Measurements from ENCODE around the gene UNG.

The UNG gene

GRCh38 chr12:109115758-109116610, 18.6 kb downstream of the UNG start, which contains the start of gene ACACB:
ACACB (plus strand) TSS chr12:109116587; CDS start chr12:109139406, 22,819 bp downstream.
- no peak within 1 kb of the TSS for H3K4me3 Mint-ChIP-seq
- H3K36me3 Mint-ChIP-seq (ENCODE audit: insufficient read depth): no peaks in the 10 kb centered on the region
- ATAC-seq (replicated peaks): no peak
- H3K4me1 Mint-ChIP-seq (ENCODE audit: low read depth in 2 of 2): peaks cover 3 to 4% of the 10 kb centered on the region in 2 donors
- H3K27ac Mint-ChIP-seq: no peak within 1 kb of the TSS
- H3K9me3 Mint-ChIP-seq: no peaks in the 10 kb centered on the region
- H3K27me3 Mint-ChIP-seq: no peaks in the 10 kb centered on the region
- no peak for DNase-seq

GRCh38 chr12:109116611-109116949, 19.2 kb downstream of the UNG start:
- Mint-ChIP-seq H3K4me1 (ENCODE audit: low read depth in 2 of 2) (peaks cover 2 to 3% of the 10 kb centered on the region in 2 donors), H3K27me3 (no peaks in the 10 kb centered on the region), H3K36me3 (ENCODE audit: insufficient read depth) (no peaks in the 10 kb centered on the region), H3K27ac (no peak overlapping the region), H3K4me3 (no peak overlapping the region), H3K9me3 (no peaks in the 10 kb centered on the region)
- DNase-seq: no peak
- no peak for ATAC-seq (replicated peaks)

GRCh38 chr12:109120095-109120494, 22.7 kb downstream of the UNG start:
- H3K27ac Mint-ChIP-seq: no peak overlapping the region
- no peak for ATAC-seq (replicated peaks)
- peaks cover 3% of the 10 kb centered on the region for H3K36me3 Mint-ChIP-seq (ENCODE audit: insufficient read depth)
- no peak for DNase-seq
- H3K27me3 Mint-ChIP-seq: no peaks in the 10 kb centered on the region
- peaks cover 0 to 3% of the 10 kb centered on the region in 2 donors for H3K4me1 Mint-ChIP-seq (ENCODE audit: low read depth in 2 of 2)
- H3K9me3 Mint-ChIP-seq: no peaks in the 10 kb centered on the region
- no peak overlapping the region for H3K4me3 Mint-ChIP-seq

GRCh38 chr12:109120557-109120956, 23.2 kb downstream of the UNG start:
- no peak overlapping the region for H3K4me3 Mint-ChIP-seq
- no peaks in the 10 kb centered on the region for H3K27me3 Mint-ChIP-seq
- H3K4me1 Mint-ChIP-seq (ENCODE audit: low read depth in 2 of 2): peaks cover 0 to 3% of the 10 kb centered on the region in 2 donors
- no peaks in the 10 kb centered on the region for H3K9me3 Mint-ChIP-seq
- H3K36me3 Mint-ChIP-seq (ENCODE audit: insufficient read depth): peaks cover 3% of the 10 kb centered on the region
- ATAC-seq (replicated peaks): no peak
- no peak overlapping the region for H3K27ac Mint-ChIP-seq
- DNase-seq: no peak

GRCh38 chr12:109121346-109121880, 24.0 kb downstream of the UNG start:
- H3K27ac Mint-ChIP-seq: no peak overlapping the region
- H3K4me3 Mint-ChIP-seq: no peak overlapping the region

GRCh38 chr12:109124878-109125648, 27.7 kb downstream of the UNG start:
- Mint-ChIP-seq H3K9me3 (no peaks in the 10 kb centered on the region), H3K27me3 (peaks cover 0 to 3% of the 10 kb centered on the region in 2 donors), H3K4me1 (ENCODE audit: low read depth in 2 of 2) (peaks cover 3 to 4% of the 10 kb centered on the region in 2 donors), H3K4me3 (no peak overlapping the region), H3K36me3 (ENCODE audit: insufficient read depth) (peaks cover 3% of the 10 kb centered on the region), H3K27ac (no peak overlapping the region)
- no peak for ATAC-seq (replicated peaks)
- no peak for DNase-seq

More at GRCh38 chr12:109121346-109121880, 24.0 kb downstream of the UNG start:
- H3K27me3 Mint-ChIP-seq: no peaks in the 10 kb centered on the region
- H3K36me3 Mint-ChIP-seq (ENCODE audit: insufficient read depth): peaks cover 3% of the 10 kb centered on the region
- DNase-seq: no peak
- no peaks in the 10 kb centered on the region for H3K9me3 Mint-ChIP-seq
- H3K4me1 Mint-ChIP-seq (ENCODE audit: low read depth in 2 of 2): peaks cover 3 to 4% of the 10 kb centered on the region in 2 donors
- no peak for ATAC-seq (replicated peaks)

- ATAC-seq (replicated peaks) (no peak), DNase-seq (no peak)
- H3K4me3 Mint-ChIP-seq: no peak overlapping the region
- no peaks in the 10 kb centered on the region for H3K9me3 Mint-ChIP-seq
- peak overlapping the region in 1 of 2 donors; percentile 35 for H3K27ac Mint-ChIP-seq
- H3K36me3 Mint-ChIP-seq (ENCODE audit: insufficient read depth): peaks cover 3% of the 10 kb centered on the region
- H3K27me3 Mint-ChIP-seq: peaks cover 0 to 10% of the 10 kb centered on the region in 2 donors
- peaks cover 3 to 4% of the 10 kb centered on the region in 2 donors for H3K4me1 Mint-ChIP-seq (ENCODE audit: low read depth in 2 of 2)
Measured at GRCh38 chr12:109125791-109126190, 28.4 kb downstream of the UNG start.

- Mint-ChIP-seq H3K27me3 (peaks cover 0 to 12% of the 10 kb centered on the region in 2 donors), H3K36me3 (ENCODE audit: insufficient read depth) (peaks cover 3% of the 10 kb centered on the region), H3K4me3 (no peak overlapping the region), H3K27ac (no peak overlapping the region), H3K4me1 (ENCODE audit: low read depth in 2 of 2) (peaks cover 3 to 4% of the 10 kb centered on the region in 2 donors), H3K9me3 (no peaks in the 10 kb centered on the region)
- ATAC-seq (replicated peaks) (no peak), DNase-seq (no peak)
Measured at GRCh38 chr12:109126784-109127183, 29.4 kb downstream of the UNG start.

GRCh38 chr12:109127533-109128242, 30.3 kb downstream of the UNG start:
- Mint-ChIP-seq H3K4me1 (ENCODE audit: low read depth in 2 of 2) (peaks cover 3 to 4% of the 10 kb centered on the region in 2 donors), H3K4me3 (no peak overlapping the region), H3K9me3 (no peaks in the 10 kb centered on the region), H3K27ac (no peak overlapping the region), H3K27me3 (peaks cover 4 to 18% of the 10 kb centered on the region in 2 donors), H3K36me3 (ENCODE audit: insufficient read depth) (peaks cover 3% of the 10 kb centered on the region)
- DNase-seq (no peak), ATAC-seq (replicated peaks) (no peak)

GRCh38 chr12:109130297-109131153, 33.1 kb downstream of the UNG start:
- Mint-ChIP-seq H3K27me3 (peaks cover 9 to 26% of the 10 kb centered on the region in 2 donors), H3K4me1 (ENCODE audit: low read depth in 2 of 2) (peaks cover 3 to 4% of the 10 kb centered on the region in 2 donors), H3K36me3 (ENCODE audit: insufficient read depth) (no peaks in the 10 kb centered on the region), H3K27ac (no peak overlapping the region), H3K9me3 (no peaks in the 10 kb centered on the region), H3K4me3 (no peak overlapping the region)
- DNase-seq (no peak), ATAC-seq (replicated peaks) (no peak)

- no peak for ATAC-seq (replicated peaks)
- peaks cover 9 to 28% of the 10 kb centered on the region in 2 donors for H3K27me3 Mint-ChIP-seq
Measured at GRCh38 chr12:109131154-109132050, 34.0 kb downstream of the UNG start.

More at GRCh38 chr12:109131154-109132050, 34.0 kb downstream of the UNG start:
- Mint-ChIP-seq H3K4me3 (no peak overlapping the region), H3K27ac (no peak overlapping the region), H3K4me1 (ENCODE audit: low read depth in 2 of 2) (no peaks in the 10 kb centered on the region), H3K36me3 (ENCODE audit: insufficient read depth) (no peaks in the 10 kb centered on the region), H3K9me3 (no peaks in the 10 kb centered on the region)
- DNase-seq: no peak

All from effector memory CD8-positive, alpha-beta T cell (primary cell).